MCF 10A (cell line): ENCODE measurements around the gene ZIC2. TPM values are rescaled to one million over a fixed set of nuclear protein-coding genes. Genes with fewer than 3 reads are reported as not detected.

ENCODE experiments used
- BruUV-seq: library from RNA; stranded (reverse); fragments of 400-500 nt; replicated peaks from 2 replicates; lab custom pipeline; 2021; lab: Mats Ljungman, UMichigan
- CTCF ChIA-PET: fragments of 300-600 bp; sonication (Branson Sonifier 250); formaldehyde crosslinking; extraction: SDS; loops from one replicate; lab custom pipeline; 2021; ENCODE audit warnings: antibody characterized with exemption, inconsistent platforms; lab: Yijun Ruan, JAX
- POLR2A ChIA-PET: fragments of 300-600, 350-650 bp; sonication (Branson Sonifier 250); formaldehyde crosslinking; extraction: SDS; loops from one replicate; lab custom pipeline; 2020; ENCODE audit warnings: antibody characterized with exemption, inconsistent platforms; lab: Yijun Ruan, JAX
- DNase-seq: peaks from one replicate; pipeline ENCODE4 v3.0.0-alpha.2; 2018; ENCODE audit not compliant: unreplicated experiment
- H3K27ac Mint-ChIP-seq: one replicate; pipeline ENCODE4 v1.8.0; 2022; ENCODE audit warnings: mild to moderate bottlenecking, low read depth, mixed read lengths; ENCODE audit not compliant: unreplicated experiment
- H3K27me3 Mint-ChIP-seq: one replicate; pipeline ENCODE4 v1.8.0; 2022; ENCODE audit warnings: mixed read lengths; ENCODE audit not compliant: insufficient read depth, unreplicated experiment
- H3K36me3 Mint-ChIP-seq: one replicate; pipeline ENCODE4 v1.8.0; 2022; ENCODE audit warnings: mild to moderate bottlenecking, moderate library complexity, mixed read lengths; ENCODE audit not compliant: insufficient read depth, unreplicated experiment
- H3K4me1 Mint-ChIP-seq: one replicate; pipeline ENCODE4 v1.8.0; 2022; ENCODE audit warnings: mixed read lengths; ENCODE audit not compliant: insufficient read depth, unreplicated experiment
- H3K4me3 Mint-ChIP-seq: one replicate; pipeline ENCODE4 v1.8.0; 2022; ENCODE audit warnings: mild to moderate bottlenecking, moderate library complexity, mixed read lengths; ENCODE audit not compliant: unreplicated experiment
- H3K9me3 Mint-ChIP-seq: one replicate; pipeline ENCODE4 v1.8.0; 2022; ENCODE audit warnings: mixed read lengths; ENCODE audit not compliant: unreplicated experiment
- CTCF ChIP-seq: fragments of 200-600 bp; IDR thresholded peaks from one replicate; pipeline ENCODE4 v1.8.0; 2022; ENCODE audit warnings: antibody characterized with exemption, mild to moderate bottlenecking; ENCODE audit not compliant: unreplicated experiment
- intact Hi-C: fragments of 100-400 bp; cut with micrococcal nuclease; formaldehyde crosslinking; loops from 2 replicates; pipeline ENCODE4 v1.14.1; 2022
- total RNA-seq: library from RNA; stranded (reverse); gene quantifications from 2 replicates; pipeline ENCODE4 v1.2.3, GENCODE V29; 2022

Gene ZIC2
- total RNA-seq, 1 experiment from 2014 or later = 8.2 TPM

GRCh38 chr13:99990126-99990977 is 8.8 kb downstream of the ZIC2 start:
- no peaks in the 10 kb centered on the region for H3K9me3 Mint-ChIP-seq
- ChIA-PET CTCF (interaction anchor here (0.6 kb wide), 1 partner anchor 68 kb away, joined by 3 read pairs; no protein-coding TSS in a partner anchor), POLR2A (no interaction called here)
- no TSS peak for BruUV-seq
- no peak overlapping the region for H3K27ac Mint-ChIP-seq
- H3K36me3 Mint-ChIP-seq = peaks cover 9% of the 10 kb centered on the region
- H3K27me3 Mint-ChIP-seq = peaks cover 21% of the 10 kb centered on the region
- TF ChIP-seq CTCF = no peak
- no peak overlapping the region for H3K4me3 Mint-ChIP-seq
- intact Hi-C loops = no loop called here
- DNase-seq = no peak
- H3K4me1 Mint-ChIP-seq = peaks cover 18% of the 10 kb centered on the region

GRCh38 chr13:99991013-99991827 is 9.6 kb downstream of the ZIC2 start:
- BruUV-seq = no TSS peak
- intact Hi-C loops = no loop called here
- Mint-ChIP-seq H3K4me1 (peaks cover 13% of the 10 kb centered on the region), H3K4me3 (no peak overlapping the region), H3K9me3 (no peaks in the 10 kb centered on the region), H3K27ac (no peak overlapping the region), H3K36me3 (peaks cover 2% of the 10 kb centered on the region), H3K27me3 (peaks cover 30% of the 10 kb centered on the region)
- TF ChIP-seq CTCF = no peak
- ChIA-PET CTCF (interaction anchor here (0.8 to 1.0 kb wide), 3 partner anchors 10 to 316 kb away, joined by 3 to 4 read pairs (median 3); no protein-coding TSS in a partner anchor), POLR2A (interaction anchor here (0.6 to 2.5 kb wide), 3 partner anchors 10 to 513 kb away, joined by 3 to 16 read pairs (median 3); partner anchors contain the start of gene ZIC2)
- DNase-seq = no peak

- no peak overlapping the region for H3K27ac Mint-ChIP-seq
- TF ChIP-seq CTCF = no peak
- peaks cover 13% of the 10 kb centered on the region for H3K4me1 Mint-ChIP-seq
- peaks cover 38% of the 10 kb centered on the region for H3K27me3 Mint-ChIP-seq
- no peak overlapping the region for H3K4me3 Mint-ChIP-seq
- intact Hi-C loops = loop anchor here (2.0 kb wide), 1 partner anchor 97 kb away; the partner anchor contains the start of gene PCCA
- peak; percentile 56 for DNase-seq
- POLR2A ChIA-PET = interaction anchor here (0.6 to 2.5 kb wide), 4 partner anchors 10 to 514 kb away, joined by 3 to 16 read pairs (median 3); partner anchors contain the start of gene ZIC2
- BruUV-seq = no TSS peak
- H3K36me3 Mint-ChIP-seq = no peaks in the 10 kb centered on the region
- H3K9me3 Mint-ChIP-seq = no peaks in the 10 kb centered on the region
- CTCF ChIA-PET = interaction anchor here (0.6 to 1.3 kb wide), 5 partner anchors 10 to 317 kb away, joined by 3 to 5 read pairs (median 3); no protein-coding TSS in a partner anchor
Observed at GRCh38 chr13:99991828-99992775, 10.5 kb downstream of the ZIC2 start.
